Measurements from ENCODE around the gene RASA4B.

RASA4B gene

GRCh38 chr7:102453319-102453718, 64.3 kb downstream of the RASA4B start:
- DNase-seq (ENCODE audit: low read depth): no peak

GRCh38 chr7:102452451-102452850, 65.1 kb downstream of the RASA4B start:
- no peak for DNase-seq (ENCODE audit: low read depth)

- DNase-seq (ENCODE audit: low read depth): no peak
Observed at GRCh38 chr7:102451371-102452054, 66.1 kb downstream of the RASA4B start.

GRCh38 chr7:102450242-102450641, 67.3 kb downstream of the RASA4B start:
- no peak for DNase-seq (ENCODE audit: low read depth)

GRCh38 chr7:102449136-102449535, 68.4 kb downstream of the RASA4B start:
- no peak for DNase-seq (ENCODE audit: low read depth)

GRCh38 chr7:102447311-102447710, 70.3 kb downstream of the RASA4B start:
- no peak for DNase-seq (ENCODE audit: low read depth)

GRCh38 chr7:102446387-102447156, 71.0 kb downstream of the RASA4B start:
- no peak for DNase-seq (ENCODE audit: low read depth)

- DNase-seq (ENCODE audit: low read depth): no peak
Observed at GRCh38 chr7:102445674-102446071, 71.9 kb downstream of the RASA4B start.

GRCh38 chr7:102444961-102445673, 72.5 kb downstream of the RASA4B start:
- no peak for DNase-seq (ENCODE audit: low read depth)

- DNase-seq (ENCODE audit: low read depth): no peak
Observed at GRCh38 chr7:102439963-102440795, 77.4 kb downstream of the RASA4B start.

GRCh38 chr7:102436118-102436517, 81.5 kb downstream of the RASA4B start:
- DNase-seq (ENCODE audit: low read depth): no peak

- DNase-seq (ENCODE audit: low read depth): no peak
Observed at GRCh38 chr7:102434039-102434486, 83.5 kb downstream of the RASA4B start.

GRCh38 chr7:102433219-102434038, 84.1 kb downstream of the RASA4B start, which contains the start of gene ORAI2:
ORAI2 (plus strand) TSS chr7:102433575; CDS start chr7:102438957, 5,382 bp downstream.
- DNase-seq (ENCODE audit: low read depth): peak; percentile 88

Data from stimulated activated CD8-positive, alpha-beta memory T cell treated with anti-CD3 and anti-CD28 coated beads, Interleukin-12 subunit alpha, Interleukin-12 subunit beta, amount 100 ng/mL, for 4 hours (primary cell).